Prostate gland (tissue), 2 donors: ENCODE measurements around the gene DBNDD2.

ENCODE experiments used
- POLR2A ChIP-seq: fragments of 450-650 bp; IDR thresholded peaks from one replicate; pipeline ENCODE4 v1.6.1; 2016; ENCODE audit warnings: antibody characterized with exemption, mild to moderate bottlenecking
- TF ChIP-seq, protein P1 (sequence below), 4 experiments: fragments of 200-600 bp in 2 of 4; fragments of 450-650 bp in 2 of 4; sonication (generic) in 2 of 4; IDR thresholded peaks; 1 replicate in 3 of 4; 2 replicates in 1 of 4; pipeline ENCODE4 v1.5.1; 2016 to 2019; ENCODE audit warnings: antibody characterized with exemption in 4 of 4, mild to moderate bottlenecking in 2 of 4, moderate library complexity in 2 of 4

DNA sequence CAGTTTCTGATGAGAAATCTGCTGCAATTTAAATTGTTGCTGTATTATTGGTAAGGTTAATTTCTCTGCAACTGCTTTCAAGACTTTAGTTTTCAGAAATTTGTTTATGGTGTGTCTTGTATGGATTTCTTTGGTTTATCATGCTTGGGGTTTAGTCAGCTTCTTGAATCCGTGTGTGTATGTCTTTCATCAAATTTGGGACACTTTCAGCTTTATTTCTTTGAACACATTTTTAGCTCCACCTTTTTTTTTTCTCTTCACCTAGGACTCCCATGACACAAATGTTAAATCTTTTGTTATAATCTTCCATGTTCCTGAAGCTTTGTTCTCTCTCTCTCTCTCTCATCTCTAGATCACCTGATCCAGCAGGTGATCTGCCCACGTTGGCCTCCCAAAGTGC lies 16.5 kb upstream of the DBNDD2 start:
- TF ChIP-seq, protein P1, sequence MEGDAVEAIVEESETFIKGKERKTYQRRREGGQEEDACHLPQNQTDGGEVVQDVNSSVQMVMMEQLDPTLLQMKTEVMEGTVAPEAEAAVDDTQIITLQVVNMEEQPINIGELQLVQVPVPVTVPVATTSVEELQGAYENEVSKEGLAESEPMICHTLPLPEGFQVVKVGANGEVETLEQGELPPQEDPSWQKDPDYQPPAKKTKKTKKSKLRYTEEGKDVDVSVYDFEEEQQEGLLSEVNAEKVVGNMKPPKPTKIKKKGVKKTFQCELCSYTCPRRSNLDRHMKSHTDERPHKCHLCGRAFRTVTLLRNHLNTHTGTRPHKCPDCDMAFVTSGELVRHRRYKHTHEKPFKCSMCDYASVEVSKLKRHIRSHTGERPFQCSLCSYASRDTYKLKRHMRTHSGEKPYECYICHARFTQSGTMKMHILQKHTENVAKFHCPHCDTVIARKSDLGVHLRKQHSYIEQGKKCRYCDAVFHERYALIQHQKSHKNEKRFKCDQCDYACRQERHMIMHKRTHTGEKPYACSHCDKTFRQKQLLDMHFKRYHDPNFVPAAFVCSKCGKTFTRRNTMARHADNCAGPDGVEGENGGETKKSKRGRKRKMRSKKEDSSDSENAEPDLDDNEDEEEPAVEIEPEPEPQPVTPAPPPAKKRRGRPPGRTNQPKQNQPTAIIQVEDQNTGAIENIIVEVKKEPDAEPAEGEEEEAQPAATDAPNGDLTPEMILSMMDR (IDR thresholded peaks at IDR 0.05) = no peak
- no peak for TF ChIP-seq POLR2A
